Gastrocnemius medialis (tissue), 4 donors: ENCODE results near the gene FOCAD. TPM values are rescaled to one million over a fixed set of nuclear protein-coding genes. Genes with fewer than 3 reads are reported as not detected.

ENCODE experiments used
- ATAC-seq, 2 donors: fragments of 150-250 bp; one replicate each; pipeline ENCODE4 v1.9.1; 2016
- DNase-seq, 2 donors: peaks; one replicate each; pipeline ENCODE4 v3.0.0-alpha.2; 2019
- H3K27ac ChIP-seq, 4 donors: fragments of 200-600 bp; sonication (generic); 1 replicate in 1 of 4; 2 replicates in 3 of 4; pipeline ENCODE4 v1.5.1; 2016 to 2018; ENCODE audit warnings: mild to moderate bottlenecking in 2 of 4, moderate library complexity in 1 of 4
- H3K27me3 ChIP-seq, 3 donors: fragments of 200-600 bp; sonication (generic) in 2 of 3; 1 replicate in 1 of 3; 2 replicates in 2 of 3; pipeline versions ENCODE4 v1.5.1 to v1.6.0; 2016 to 2019; ENCODE audit warnings: mild to moderate bottlenecking in 1 of 3, moderate library complexity in 1 of 3
- H3K36me3 ChIP-seq, 2 donors: fragments of 200-600 bp; sonication (generic) in 1 of 2; one replicate each; pipeline ENCODE4 v1.5.1; 2017 to 2018
- H3K4me1 ChIP-seq, 2 donors: fragments of 200-600 bp; sonication (generic) in 1 of 2; one replicate each; pipeline ENCODE4 v1.5.1; 2016 to 2017; ENCODE audit warnings: mild to moderate bottlenecking in 2 of 2
- H3K4me3 ChIP-seq, 4 donors: fragments of 200-600 bp; sonication (generic) in 3 of 4; 1 replicate in 1 of 4; 2 replicates in 3 of 4; pipeline ENCODE4 v1.5.1; 2016 to 2019; ENCODE audit warnings: mild to moderate bottlenecking in 2 of 4
- H3K9me3 ChIP-seq, 3 donors: fragments of 200-600 bp; sonication (generic) in 2 of 3; 1 replicate in 1 of 3; 2 replicates in 2 of 3; pipeline ENCODE4 v1.5.1; 2016 to 2019
- CTCF ChIP-seq, 5 experiments: fragments of 450-650 bp in 3 of 5; fragments of 200-600 bp in 2 of 5; sonication (generic) in 2 of 5; IDR thresholded peaks in 4 of 5; conservative IDR thresholded peaks in 1 of 5; 1 replicate in 4 of 5; 2 replicates in 1 of 5; pipeline ENCODE4 v1.5.1; 2016 to 2019; ENCODE audit warnings: antibody characterized with exemption in 5 of 5, mild to moderate bottlenecking in 3 of 5, moderate library complexity in 3 of 5
- POLR2A ChIP-seq, 2 donors: fragments of 450-650 bp; IDR thresholded peaks; one replicate each; pipeline ENCODE4 v1.6.1; 2017; ENCODE audit warnings: antibody characterized with exemption in 2 of 2, mild to moderate bottlenecking in 2 of 2, moderate library complexity in 2 of 2
- in situ Hi-C, 4 donors: fragments of 200-750 bp; cut with MboI; loops; one replicate each; pipeline versions ENCODE4 v1.15.0 to v1.8.0; 2017; ENCODE audit warnings: low sequenced_read_pairs in 4 of 4
- intact Hi-C: fragments of 100-400 bp; cut with DNase I; formaldehyde crosslinking; loops from one replicate; pipeline ENCODE4 v1.15.1; 2023; ENCODE audit warnings: low total_unique reads
- total RNA-seq, 4 donors: library from RNA; depleted of rRNA; stranded (reverse); fragments of >200 nt; gene quantifications; one replicate each; pipeline versions ENCODE4 v1.1.0 to v1.2.3, GENCODE V29; 2016

Gene FOCAD
- total RNA-seq, 4 donors from 2014 or later, result 19.5 to 36.0 (median 28.6) TPM

GRCh38 chr9:20726144-20726543 is 42.1 kb downstream of the FOCAD start:
- in situ Hi-C loops, result no loop called here
- TF ChIP-seq CTCF (IDR thresholded peaks at IDR 0.05 in 4 of 5, conservative IDR thresholded peaks at IDR 0.05 in 1 of 5), result no peak

GRCh38 chr9:20728493-20729220 is 44.6 kb downstream of the FOCAD start:
- intact Hi-C loops (no loop called here), in situ Hi-C loops (no loop called here)
- TF ChIP-seq POLR2A (IDR thresholded peaks at IDR 0.05) (no peak), CTCF (IDR thresholded peaks at IDR 0.05 in 4 of 5, conservative IDR thresholded peaks at IDR 0.05 in 1 of 5) (no peak)
- no peak for ATAC-seq
- Histone ChIP-seq H3K36me3 (peaks cover 0 to 6% of the 10 kb centered on the region in 2 donors), H3K27me3 (no peaks in the 10 kb centered on the region), H3K4me1 (no peaks in the 10 kb centered on the region), H3K9me3 (no peaks in the 10 kb centered on the region), H3K27ac (no peak overlapping the region), H3K4me3 (no peak overlapping the region)
- no peak for DNase-seq

More at GRCh38 chr9:20726144-20726543, 42.1 kb downstream of the FOCAD start:
- intact Hi-C loops, result no loop called here
- H3K9me3 ChIP-seq, result no peaks in the 10 kb centered on the region
- ATAC-seq, result no peak
- no peaks in the 10 kb centered on the region for H3K27me3 ChIP-seq
- H3K4me3 ChIP-seq, result no peak overlapping the region
- no peak for DNase-seq
- no peak overlapping the region for H3K27ac ChIP-seq
- H3K36me3 ChIP-seq, result no peaks in the 10 kb centered on the region
- H3K4me1 ChIP-seq, result peaks cover 3 to 5% of the 10 kb centered on the region in 2 donors

GRCh38 chr9:20729523-20729922 is 45.5 kb downstream of the FOCAD start:
- no peak for ATAC-seq
- intact Hi-C loops, result no loop called here

GRCh38 chr9:20732118-20732517 is 48.1 kb downstream of the FOCAD start:
- H3K36me3 ChIP-seq, result peaks cover 0 to 6% of the 10 kb centered on the region in 2 donors
- H3K27me3 ChIP-seq, result no peaks in the 10 kb centered on the region
- DNase-seq (no peak), ATAC-seq (no peak)
- no peaks in the 10 kb centered on the region for H3K4me1 ChIP-seq
- in situ Hi-C loops (no loop called here), intact Hi-C loops (no loop called here)
- no peaks in the 10 kb centered on the region for H3K9me3 ChIP-seq
- H3K27ac ChIP-seq, result no peak overlapping the region
- H3K4me3 ChIP-seq, result no peak overlapping the region
- TF ChIP-seq POLR2A (IDR thresholded peaks at IDR 0.05) (no peak), CTCF (IDR thresholded peaks at IDR 0.05 in 4 of 5, conservative IDR thresholded peaks at IDR 0.05 in 1 of 5) (no peak)

More at GRCh38 chr9:20729523-20729922, 45.5 kb downstream of the FOCAD start:
- in situ Hi-C loops, result no loop called here
- Histone ChIP-seq H3K36me3 (peaks cover 0 to 6% of the 10 kb centered on the region in 2 donors), H3K27me3 (no peaks in the 10 kb centered on the region), H3K4me3 (no peak overlapping the region), H3K9me3 (no peaks in the 10 kb centered on the region), H3K4me1 (no peaks in the 10 kb centered on the region), H3K27ac (no peak overlapping the region)
- no peak for DNase-seq
- TF ChIP-seq POLR2A (IDR thresholded peaks at IDR 0.05), result no peak
- no peak for TF ChIP-seq CTCF (IDR thresholded peaks at IDR 0.05 in 4 of 5, conservative IDR thresholded peaks at IDR 0.05 in 1 of 5)
